ENCODE measurements around the gene KRT73. TPM values are rescaled to one million over a fixed set of nuclear protein-coding genes. Genes with fewer than 3 reads are reported as not detected.

The KRT73 gene
- total RNA-seq, 4 donors from 2014 or later, result not detected

- Histone ChIP-seq H3K27ac (no peak overlapping the region), H3K36me3 (no peaks in the 10 kb centered on the region), H3K27me3 (no peaks in the 10 kb centered on the region), H3K4me3 (no peak overlapping the region), H3K9me3 (no peaks in the 10 kb centered on the region), H3K4me1 (no peaks in the 10 kb centered on the region)
- DNase-seq, result no peak
- intact Hi-C loops (cut with DNase I; ENCODE audit: low total_unique reads) (loop anchor here (5.0 kb wide), 1 partner anchor 293 kb away; no protein-coding TSS in a partner anchor), in situ Hi-C loops (cut with MboI; ENCODE audit: low pct_ligation_motif_present in 1 of 4, low pct_unique_long_range_greater_than_20kb in 1 of 4, low sequenced_read_pairs in 3 of 4) (loop anchor here (5.0 to 25.0 kb wide), 6 partner anchors 295 to 408 kb away; no protein-coding TSS in a partner anchor)
- 67 to 79% methylated on average over 5 to 10 of the region's 10 CpGs for WGBS, 2 donors (ENCODE audit: low coverage in 1 of 2)
- TF ChIP-seq POLR2AphosphoS5 (IDR thresholded peaks at IDR 0.05) (no peak), POLR2A (IDR thresholded peaks at IDR 0.05) (no peak), EP300 (IDR thresholded peaks at IDR 0.05; ENCODE audit: low read depth) (no peak), CTCF (IDR thresholded peaks at IDR 0.05) (no peak)
Observed at GRCh38 chr12:52579468-52580465, 38.6 kb downstream of the KRT73 start.

GRCh38 chr12:52578469-52578868 lies 39.9 kb downstream of the KRT73 start:
- H3K27me3 ChIP-seq, result no peaks in the 10 kb centered on the region
- 85 to 90% methylated on average over 2 to 3 of the region's 3 CpGs for WGBS, 2 donors (ENCODE audit: low coverage in 1 of 2)
- no peak for DNase-seq
- in situ Hi-C loops (cut with MboI; ENCODE audit: low pct_ligation_motif_present in 1 of 4, low pct_unique_long_range_greater_than_20kb in 1 of 4, low sequenced_read_pairs in 3 of 4), result loop anchor here in 1 of 4 donors (25.0 kb wide), 1 partner anchor 409 kb away; no protein-coding TSS in a partner anchor
- no peaks in the 10 kb centered on the region for H3K9me3 ChIP-seq
- no peak overlapping the region for H3K27ac ChIP-seq
- H3K4me3 ChIP-seq, result no peak overlapping the region
- TF ChIP-seq POLR2A (IDR thresholded peaks at IDR 0.05) (no peak), EP300 (IDR thresholded peaks at IDR 0.05; ENCODE audit: low read depth) (no peak), CTCF (IDR thresholded peaks at IDR 0.05) (no peak), POLR2AphosphoS5 (IDR thresholded peaks at IDR 0.05) (no peak)
- no peaks in the 10 kb centered on the region for H3K36me3 ChIP-seq
- intact Hi-C loops (cut with DNase I; ENCODE audit: low total_unique reads), result no loop called here
- no peaks in the 10 kb centered on the region for H3K4me1 ChIP-seq

GRCh38 chr12:52577316-52577715 lies 41.0 kb downstream of the KRT73 start:
- in situ Hi-C loops (cut with MboI; ENCODE audit: low pct_ligation_motif_present in 1 of 4, low pct_unique_long_range_greater_than_20kb in 1 of 4, low sequenced_read_pairs in 3 of 4), result loop anchor here in 1 of 4 donors (25.0 kb wide), 1 partner anchor 410 kb away; no protein-coding TSS in a partner anchor
- intact Hi-C loops (cut with DNase I; ENCODE audit: low total_unique reads), result no loop called here
- WGBS, 2 donors (ENCODE audit: low coverage in 1 of 2), result 89 to 93% methylated on average over 3 to 8 of the region's 8 CpGs

More at GRCh38 chr12:52577316-52577715, 41.0 kb downstream of the KRT73 start:
- H3K9me3 ChIP-seq, result no peaks in the 10 kb centered on the region
- no peak overlapping the region for H3K4me3 ChIP-seq
- H3K4me1 ChIP-seq, result no peaks in the 10 kb centered on the region
- H3K36me3 ChIP-seq, result no peaks in the 10 kb centered on the region
- no peaks in the 10 kb centered on the region for H3K27me3 ChIP-seq
- no peak for DNase-seq
- no peak for TF ChIP-seq POLR2AphosphoS5 (IDR thresholded peaks at IDR 0.05)
- no peak for TF ChIP-seq EP300 (IDR thresholded peaks at IDR 0.05; ENCODE audit: low read depth)
- no peak for TF ChIP-seq CTCF (IDR thresholded peaks at IDR 0.05)
- H3K27ac ChIP-seq, result no peak overlapping the region

Data from transverse colon (tissue), 4 donors.